HT-29 (cell line): Measurements from ENCODE around the gene MAPK4. TPM values are rescaled to one million over a fixed set of nuclear protein-coding genes. Genes with fewer than 3 reads are reported as not detected.

Source experiments
- DNase-seq: peaks from one replicate; pipeline ENCODE4 v3.0.0-alpha.2; 2015; ENCODE audit warnings: low spot score
- total RNA-seq: library from RNA; depleted of rRNA; stranded (reverse); fragments of >200 nt; shearing (Covaris generic); gene quantifications from 2 replicates; pipeline ENCODE4 v1.2.3, GENCODE V29; 2014

The MAPK4 gene
- total RNA-seq, 1 experiment from 2014 or later: not detected

DNA sequence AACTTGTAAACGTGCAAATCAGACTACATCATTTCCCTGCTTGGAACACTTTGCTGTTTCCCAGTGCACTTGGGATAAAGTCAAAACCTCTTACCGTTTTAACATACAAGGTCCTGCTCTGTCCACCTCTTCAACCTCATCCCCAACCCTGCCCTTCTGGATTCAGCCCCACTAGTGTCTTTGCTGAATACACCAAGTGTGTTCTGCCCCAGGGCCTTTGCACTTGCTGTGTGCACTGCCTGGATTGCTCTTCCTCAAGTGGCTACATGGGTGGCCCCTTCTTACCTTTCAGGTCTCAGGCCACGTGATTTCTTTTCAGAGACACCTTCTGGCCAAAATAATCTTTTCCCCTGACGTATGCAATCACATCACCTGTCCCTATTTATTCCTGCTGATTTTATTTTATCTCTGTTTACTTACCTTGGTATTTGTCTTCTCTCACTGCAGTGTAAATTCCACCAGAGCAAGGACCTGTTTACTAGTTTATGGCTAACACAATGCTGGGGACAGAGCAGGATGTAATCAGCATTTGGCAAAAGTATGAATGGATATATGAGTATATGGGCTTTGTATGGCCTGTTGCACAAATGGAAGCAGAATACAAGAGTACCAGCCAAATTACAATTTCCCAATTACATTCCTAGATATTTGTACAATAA, 63.9 kb downstream of the MAPK4 start:
- no peak for DNase-seq

- no peak for DNase-seq
Measured at GRCh38 chr18:50624981-50625380, 65.1 kb downstream of the MAPK4 start.

GRCh38 chr18:50626317-50626716, 66.4 kb downstream of the MAPK4 start:
- no peak for DNase-seq

- no peak for DNase-seq
Measured at GRCh38 chr18:50627594-50628532, 68.0 kb downstream of the MAPK4 start.

DNA sequence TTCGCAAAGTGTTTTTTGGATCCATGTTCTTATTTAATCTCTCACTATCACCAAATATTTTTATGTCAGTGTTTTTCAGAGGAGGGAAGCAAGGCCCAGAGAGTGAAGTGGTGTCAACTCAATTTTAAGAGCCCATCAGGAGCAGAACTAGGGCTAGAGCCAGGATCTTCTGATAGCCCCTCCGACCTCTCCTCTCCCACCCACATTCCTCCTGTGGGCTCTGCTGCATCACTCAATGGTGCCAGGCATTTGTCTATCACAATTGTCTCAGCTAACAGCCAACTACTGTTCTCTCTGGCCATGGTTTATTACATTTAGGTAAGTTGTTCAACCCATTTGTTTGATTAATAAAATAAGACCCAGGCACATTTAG, 68.6 kb downstream of the MAPK4 start:
- no peak for DNase-seq

DNA sequence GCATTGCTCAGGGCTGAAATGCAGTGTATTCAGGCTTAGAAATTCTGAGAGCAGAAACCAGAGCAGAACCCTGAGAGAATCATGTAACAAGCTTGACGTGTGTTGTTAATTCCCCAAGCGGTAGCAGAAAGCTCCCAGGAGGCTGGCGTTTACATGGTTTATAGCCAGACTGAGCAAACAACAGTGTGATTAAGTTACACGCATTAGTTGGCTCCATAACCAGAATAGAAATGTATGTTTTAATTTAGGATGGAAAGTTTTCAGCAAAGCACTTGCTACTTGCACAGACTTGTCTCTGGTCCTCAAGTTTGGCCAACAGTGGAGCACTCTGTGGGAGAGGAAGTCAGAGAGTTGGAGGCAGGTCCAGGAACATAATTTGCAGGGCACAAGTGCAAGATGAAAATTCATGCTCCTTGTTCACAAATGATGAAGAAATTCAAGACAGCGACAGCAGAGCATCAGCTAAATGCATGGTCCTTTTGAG, 69.3 kb downstream of the MAPK4 start:
- DNase-seq: no peak

DNA sequence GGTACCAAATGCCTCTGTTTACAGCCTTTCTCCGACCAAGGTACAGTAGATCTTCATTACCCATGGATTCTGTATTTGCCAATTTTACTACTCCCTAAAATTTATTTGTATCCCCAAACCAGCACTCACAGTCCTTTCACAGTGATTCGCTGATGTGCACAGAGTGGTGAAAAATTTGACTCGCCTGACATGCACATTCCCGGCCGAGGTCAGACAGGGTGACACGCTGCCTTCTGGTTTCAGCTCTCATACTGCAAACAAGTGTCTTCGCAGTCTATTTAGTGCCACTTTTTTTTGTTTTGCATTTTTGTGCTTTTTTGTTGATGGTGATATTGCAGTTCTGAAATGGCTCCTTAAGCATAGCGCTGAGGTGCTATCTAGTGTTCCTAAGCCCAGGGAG, 71.0 kb downstream of the MAPK4 start:
- no peak for DNase-seq

- DNase-seq: no peak
Measured at GRCh38 chr18:50632895-50633515, 73.1 kb downstream of the MAPK4 start.

DNA sequence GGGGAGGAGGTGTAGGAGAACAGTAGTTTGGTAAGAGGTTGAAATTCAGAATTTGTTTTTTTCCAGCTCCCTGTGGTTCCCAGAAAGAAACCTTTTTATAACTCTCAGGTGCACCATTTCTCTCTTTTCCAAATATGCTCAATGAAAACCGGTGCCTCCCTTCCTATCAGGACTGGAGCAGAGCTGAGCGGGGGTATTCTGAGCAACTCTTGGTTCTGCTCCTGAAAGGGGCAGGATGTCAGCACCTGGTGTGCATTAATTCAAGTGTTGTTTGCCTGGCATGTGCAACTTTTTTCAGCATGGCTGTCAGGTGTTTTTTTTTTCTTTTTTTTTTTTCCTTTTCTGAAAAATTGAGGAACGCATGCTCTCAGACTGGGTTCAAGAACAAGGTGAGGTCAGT, 74.1 kb downstream of the MAPK4 start:
- DNase-seq: no peak

- DNase-seq: no peak
Measured at GRCh38 chr18:50636366-50637057, 76.6 kb downstream of the MAPK4 start.

DNA sequence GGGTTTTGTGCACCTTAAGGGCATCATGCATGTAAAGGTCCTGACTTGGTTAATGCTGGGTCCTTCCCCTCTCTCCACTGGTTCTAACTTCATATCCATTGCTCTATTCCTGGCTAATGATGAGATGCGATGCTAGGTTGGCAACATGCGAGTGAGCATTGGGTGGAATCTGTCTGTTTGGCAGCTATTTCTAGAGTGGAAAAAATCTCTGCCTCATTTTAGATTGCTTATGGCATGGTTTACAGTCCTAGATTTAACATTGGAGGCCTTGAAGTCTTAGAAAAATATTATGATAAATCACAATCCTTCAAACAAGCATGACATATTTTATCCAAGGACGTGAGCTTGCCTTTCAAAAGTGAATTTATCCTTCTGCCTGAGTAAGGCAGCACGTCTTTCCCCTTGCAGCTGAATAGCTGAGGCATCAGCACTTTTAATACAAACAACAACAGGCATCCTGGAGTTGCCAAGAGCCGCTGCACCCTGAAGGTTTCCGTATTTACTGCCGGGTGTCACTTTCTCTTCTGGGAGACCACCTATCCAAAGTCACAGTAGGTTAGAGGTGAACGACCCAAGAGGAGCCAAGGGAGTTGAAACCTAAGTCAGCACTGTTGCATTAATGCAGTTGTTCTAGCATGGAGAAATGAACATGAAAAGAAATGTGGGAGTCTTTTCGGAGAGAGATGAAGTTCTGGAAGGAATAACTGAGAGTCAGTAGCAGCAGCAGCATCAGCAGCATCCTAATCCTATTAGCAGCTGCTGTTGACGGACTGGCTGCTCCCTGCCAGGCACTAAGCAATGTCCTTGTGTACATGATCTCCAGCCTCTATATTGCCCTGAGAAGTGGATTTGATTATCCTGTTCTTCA, 78.4 kb downstream of the MAPK4 start:
- DNase-seq: no peak

DNA sequence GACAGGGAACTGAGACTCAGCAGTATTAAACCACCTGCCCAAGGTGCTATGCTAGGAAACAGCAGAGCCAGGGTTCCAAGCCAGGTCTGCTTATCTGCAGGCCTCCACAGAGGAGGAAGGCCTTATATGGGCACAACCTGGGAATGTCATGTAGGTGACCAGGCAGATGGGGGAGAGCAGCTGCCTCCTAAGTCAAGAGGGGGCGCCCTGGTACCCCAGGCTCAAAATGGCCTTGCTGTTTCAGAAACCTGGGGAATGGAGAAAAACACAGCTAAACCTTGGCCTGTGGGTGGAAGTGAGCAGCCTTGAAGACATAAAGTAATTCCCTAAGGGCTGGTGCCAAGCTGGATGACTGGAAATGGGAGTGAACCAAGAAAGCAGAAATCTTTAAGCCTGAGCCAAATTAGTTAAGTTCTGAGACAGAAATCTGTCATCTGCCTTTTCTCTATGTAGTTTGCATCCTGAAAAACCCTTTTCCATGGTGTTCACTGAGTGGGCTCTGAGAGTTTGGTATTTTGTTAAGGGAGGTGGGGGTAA, 79.1 kb downstream of the MAPK4 start:
- no peak for DNase-seq

GRCh38 chr18:50639711-50640110, 79.8 kb downstream of the MAPK4 start:
- DNase-seq: no peak

GRCh38 chr18:50642439-50642838, 82.6 kb downstream of the MAPK4 start:
- DNase-seq: no peak

- DNase-seq: no peak
Measured at GRCh38 chr18:50644146-50644545, 84.3 kb downstream of the MAPK4 start.

DNA sequence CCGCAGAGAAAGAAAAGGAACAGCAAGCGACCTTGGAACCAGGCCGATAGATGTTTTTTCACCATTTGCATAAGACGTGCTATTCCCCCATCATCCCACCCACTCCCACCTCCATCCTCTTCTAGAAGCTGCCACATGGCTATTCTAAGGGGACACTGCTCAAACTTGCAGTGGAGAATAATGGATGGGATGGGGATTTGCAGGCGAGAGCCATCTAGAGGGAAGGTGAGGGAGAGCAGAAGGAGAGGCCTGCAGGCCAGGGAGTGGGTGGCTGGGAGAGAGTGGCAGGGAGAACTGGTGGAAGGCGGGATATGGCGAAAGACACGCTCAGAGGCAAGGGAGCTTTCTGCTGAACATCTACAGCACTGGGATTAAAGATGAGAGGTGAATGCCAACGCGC, 84.9 kb downstream of the MAPK4 start:
- DNase-seq: peak; percentile 23

- DNase-seq: no peak
Measured at GRCh38 chr18:50647237-50647636, 87.3 kb downstream of the MAPK4 start.

DNA sequence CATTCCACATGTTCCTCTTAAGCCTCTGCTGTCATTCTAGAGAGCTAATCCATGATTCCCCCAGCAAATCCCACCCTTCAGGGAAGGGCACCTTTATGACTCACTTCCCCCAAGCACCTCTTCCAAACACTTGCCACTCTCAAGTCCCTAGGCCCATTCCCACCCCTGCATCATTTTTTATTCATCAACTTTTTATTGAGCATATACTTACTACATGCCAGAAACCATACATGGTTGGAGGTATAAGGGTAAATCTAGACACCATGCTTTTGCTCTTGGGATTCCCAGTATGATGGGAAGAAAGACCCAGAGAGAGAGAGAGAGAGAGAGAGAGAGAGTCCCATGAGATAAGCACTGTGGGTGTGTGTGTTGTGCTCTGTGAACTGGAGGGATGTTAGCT, 87.9 kb downstream of the MAPK4 start:
- no peak for DNase-seq

GRCh38 chr18:50649821-50650220, 89.9 kb downstream of the MAPK4 start:
- no peak for DNase-seq

GRCh38 chr18:50651334-50651733, 91.4 kb downstream of the MAPK4 start:
- no peak for DNase-seq
